ENCODE data around the gene LDLR.
A peak's percentile ranks its signal among the peaks of the same experiment; 100 is the strongest.
"Not testable (repeated sequence)": the region's sequence is repeated elsewhere in the genome, so short reads cannot be mapped to it uniquely, and the experiment has no call there.

The LDLR gene

DNA sequence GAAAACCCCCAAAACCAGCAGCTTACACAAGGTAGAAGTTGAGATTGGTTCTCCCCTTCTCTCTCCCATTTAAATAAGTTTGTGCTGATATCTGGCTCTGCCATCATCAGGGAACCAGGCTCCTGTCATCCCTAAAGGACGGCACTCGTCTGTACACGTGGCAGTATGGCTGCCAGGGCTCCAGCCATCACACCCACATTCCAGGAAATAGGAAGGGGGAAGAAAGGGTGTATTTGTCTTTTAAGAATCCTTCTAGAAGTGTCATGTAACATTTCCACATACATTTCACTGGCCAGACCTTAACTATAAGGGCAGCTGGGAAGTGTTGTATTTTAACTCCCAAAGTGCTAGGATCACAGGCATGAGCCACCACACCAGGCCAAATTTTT lies 56.3 kb downstream of the LDLR start:
- no peak for DNase-seq

DNA sequence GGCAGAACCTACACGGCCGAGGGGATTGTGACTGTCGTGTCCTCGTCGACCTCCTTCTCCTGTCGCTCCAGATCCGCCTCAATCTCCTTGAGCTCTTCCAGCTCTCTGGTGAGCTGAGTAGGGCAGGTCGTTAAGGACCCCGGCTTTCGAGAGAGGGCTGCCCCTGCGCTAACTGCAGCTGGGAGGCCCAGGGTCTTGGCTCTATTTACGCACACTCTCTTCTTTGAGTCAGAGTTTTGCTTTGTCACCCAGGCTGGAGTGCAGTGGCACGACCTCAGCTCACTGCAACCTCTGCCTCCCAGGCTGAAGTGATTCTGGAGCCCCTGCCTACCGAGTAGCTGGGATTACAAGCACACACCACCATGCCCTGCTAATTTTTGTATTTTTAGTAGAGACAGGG lies 58.7 kb downstream of the LDLR start:
- DNase-seq = no peak

DNA sequence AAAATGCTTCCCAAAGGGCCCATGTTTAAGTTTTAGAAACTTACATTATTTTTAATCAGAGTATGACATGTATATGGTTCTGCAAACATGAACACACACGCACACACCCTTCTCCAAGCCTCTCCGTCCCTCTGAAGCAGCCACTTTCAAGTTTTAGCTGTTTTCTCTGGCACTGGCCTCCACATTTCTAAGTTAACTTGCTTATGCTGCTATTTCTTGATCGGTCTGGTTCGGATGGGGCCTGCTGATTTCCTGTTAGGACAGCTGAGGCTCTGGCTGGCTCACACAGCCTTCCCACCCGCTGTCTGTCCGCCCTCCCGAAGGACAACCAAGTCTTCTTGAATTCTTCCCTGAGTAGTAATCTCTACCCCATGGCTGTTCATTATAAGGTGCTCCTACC lies 61.9 kb downstream of the LDLR start:
- DNase-seq = no peak

DNA sequence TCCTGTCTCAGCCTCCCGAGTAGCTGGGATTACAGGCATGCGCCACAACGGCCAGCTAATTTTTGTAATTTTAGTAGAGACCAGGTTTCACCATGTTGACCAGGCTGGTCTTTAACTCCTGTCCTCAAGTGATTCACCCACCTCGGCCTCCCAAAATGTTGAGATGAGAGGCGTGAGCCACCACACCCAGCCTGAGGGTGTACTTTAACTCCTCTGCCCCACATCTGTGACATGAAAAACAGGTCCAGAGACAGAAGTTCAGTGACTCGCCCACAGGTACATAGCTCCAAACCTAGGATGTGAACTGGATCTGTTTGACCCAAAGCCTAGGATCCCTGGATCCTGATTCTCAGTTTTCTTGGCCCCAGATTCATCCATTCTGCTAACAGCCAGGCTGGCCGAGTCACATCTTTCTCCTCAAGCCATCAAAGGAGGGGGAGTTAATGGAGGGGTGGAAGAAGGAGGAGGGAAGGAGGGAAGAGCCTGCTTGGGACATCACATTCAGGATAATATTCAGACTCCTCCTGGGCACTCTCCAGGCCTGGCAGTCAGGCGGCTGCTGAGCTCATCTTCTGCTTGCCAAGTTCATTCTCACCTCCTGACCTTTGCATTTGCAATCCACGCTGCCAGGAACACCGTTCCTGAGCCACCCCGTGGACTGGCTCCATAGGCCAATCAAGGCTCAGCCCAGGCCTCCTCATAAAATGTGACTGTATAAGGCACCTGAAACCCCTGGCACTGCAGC lies 63.2 kb downstream of the LDLR start:
- DNase-seq = no peak

DNA sequence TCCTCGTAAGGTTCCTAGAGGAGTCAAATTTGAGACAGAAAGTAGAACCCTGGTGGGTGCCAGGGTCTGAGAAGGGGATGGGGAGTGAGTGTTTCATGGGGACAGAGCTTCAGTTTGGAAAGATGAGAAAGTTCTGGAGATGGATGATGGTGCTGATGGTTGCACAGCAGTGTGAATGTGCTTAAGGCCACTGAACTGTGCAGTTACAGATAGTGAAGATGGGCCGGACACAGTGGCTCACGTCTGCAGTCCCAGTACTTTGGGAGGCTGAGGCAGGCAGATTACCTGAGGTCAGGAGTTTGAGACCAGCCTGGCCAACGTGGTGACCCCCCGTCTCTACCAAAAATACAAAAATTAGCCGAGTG lies 65.4 kb downstream of the LDLR start:
- no peak for DNase-seq

DNA sequence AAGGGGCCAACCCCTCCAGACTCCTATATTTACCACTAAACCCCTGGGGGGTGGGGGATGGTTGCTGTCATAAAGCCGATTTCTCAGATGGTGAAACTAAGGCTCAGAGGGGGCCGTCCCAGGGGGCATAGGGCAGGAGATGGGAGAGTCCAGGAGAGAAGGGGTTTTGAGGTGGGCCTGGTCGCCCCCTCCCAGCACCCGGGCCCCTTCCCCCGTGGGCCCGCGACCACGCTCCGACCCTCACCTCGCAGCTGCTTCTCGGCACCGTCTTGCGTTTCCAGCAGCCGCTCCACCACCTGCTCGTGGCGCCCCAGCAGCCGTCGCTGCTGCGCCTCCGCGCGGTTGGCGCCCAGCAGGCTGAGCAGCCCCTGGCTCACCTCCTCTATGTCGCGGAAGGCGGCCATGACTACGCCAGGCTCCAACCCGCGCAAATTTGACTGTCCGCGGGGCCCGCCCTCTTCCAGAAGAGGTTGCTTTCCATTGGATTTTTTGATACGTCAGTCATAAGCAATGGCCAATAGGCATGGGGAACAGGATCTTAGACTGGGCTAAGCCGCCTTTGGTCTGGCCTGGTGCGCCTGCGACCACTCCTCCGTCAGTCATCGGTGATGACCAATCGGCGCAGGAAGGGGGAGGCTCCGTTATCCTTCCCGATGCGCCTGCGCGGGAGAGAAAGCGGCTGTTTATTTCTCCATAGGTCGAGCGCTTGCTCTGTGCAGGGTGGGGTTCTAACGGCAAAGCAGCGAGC lies 66.3 kb downstream of the LDLR start, which contains the start of gene SPC24:
TSS of gene SPC24 (minus strand) at position 410 of the 748 bp plus-strand sequence. CDS start at position 404, 6 bp downstream.
- peak; percentile 95 for DNase-seq

DNA sequence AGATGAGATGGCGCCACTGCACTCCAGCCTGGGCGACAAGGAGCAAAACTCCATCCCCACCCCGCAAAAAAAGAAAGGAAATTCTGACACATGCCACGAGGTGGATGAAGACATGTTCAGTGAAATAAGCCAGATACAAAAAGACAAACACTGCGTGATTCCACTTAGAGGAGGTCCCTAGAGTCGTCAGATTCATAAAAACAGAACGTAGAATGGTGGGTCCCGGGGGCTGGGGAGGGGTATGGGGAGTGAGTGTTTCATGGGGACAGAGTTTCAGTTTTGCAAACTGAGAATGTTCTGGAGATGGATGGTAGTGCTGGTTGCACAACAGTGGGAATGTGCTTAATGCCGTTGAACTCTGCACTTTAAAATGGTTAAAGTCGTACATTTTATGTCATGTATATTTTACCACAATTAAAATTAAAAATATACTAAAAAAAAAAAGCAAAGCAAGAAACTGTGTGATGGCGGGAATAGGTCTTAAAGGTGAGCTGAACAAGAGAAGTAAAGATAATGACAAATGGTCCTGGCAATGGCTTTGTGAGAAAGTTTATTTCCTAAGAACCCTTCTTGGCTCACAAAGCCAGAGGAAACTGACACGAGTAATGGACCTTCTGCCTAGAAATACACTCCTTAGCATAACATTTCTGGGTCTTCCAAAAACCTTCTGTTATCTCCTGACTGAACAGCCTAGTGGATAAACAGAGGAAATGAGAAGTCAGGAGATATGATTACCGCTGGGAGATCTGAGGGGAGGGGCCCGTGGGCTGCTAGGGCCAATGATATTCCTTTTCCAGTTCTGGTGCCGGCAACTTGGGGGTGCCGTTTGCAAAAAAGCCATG lies 70.6 kb downstream of the LDLR start:
- no peak for DNase-seq

DNA sequence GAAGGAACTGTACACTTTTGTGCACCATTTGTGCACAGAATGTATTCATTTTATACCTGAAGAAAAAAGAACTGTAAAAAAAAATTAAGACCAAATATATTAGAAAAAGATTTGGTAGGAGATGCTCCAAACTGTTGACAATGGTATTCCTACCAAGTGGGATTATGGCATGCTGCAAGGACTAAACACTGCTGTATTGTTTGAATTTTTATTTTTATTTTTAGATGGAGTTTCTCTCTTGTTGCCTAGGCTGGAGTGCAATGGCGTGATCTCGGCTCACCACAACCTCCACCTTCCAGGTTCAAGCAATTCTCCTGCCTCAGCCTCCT lies 71.1 kb downstream of the LDLR start:
- not testable (repeated sequence) for DNase-seq

DNA sequence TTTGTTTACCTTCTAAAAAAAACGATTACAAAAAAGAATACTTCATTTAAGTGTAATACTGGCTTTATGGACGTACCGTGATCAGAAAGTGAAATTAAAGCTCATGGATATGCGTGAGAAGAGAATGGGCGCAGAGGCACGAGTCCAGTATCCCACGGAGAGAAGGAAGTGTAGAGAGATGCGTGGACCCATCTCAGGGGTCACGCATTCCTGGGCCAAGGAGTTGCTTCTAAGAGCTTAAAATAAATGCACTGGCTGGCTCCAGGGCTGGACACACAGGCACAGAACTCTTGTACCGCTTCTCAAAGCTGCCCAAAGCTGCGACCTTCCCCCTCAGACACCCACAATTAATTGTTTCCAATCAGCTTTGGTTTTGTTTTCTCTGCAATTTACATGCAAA lies 75.0 kb downstream of the LDLR start:
- DNase-seq = no peak

DNA sequence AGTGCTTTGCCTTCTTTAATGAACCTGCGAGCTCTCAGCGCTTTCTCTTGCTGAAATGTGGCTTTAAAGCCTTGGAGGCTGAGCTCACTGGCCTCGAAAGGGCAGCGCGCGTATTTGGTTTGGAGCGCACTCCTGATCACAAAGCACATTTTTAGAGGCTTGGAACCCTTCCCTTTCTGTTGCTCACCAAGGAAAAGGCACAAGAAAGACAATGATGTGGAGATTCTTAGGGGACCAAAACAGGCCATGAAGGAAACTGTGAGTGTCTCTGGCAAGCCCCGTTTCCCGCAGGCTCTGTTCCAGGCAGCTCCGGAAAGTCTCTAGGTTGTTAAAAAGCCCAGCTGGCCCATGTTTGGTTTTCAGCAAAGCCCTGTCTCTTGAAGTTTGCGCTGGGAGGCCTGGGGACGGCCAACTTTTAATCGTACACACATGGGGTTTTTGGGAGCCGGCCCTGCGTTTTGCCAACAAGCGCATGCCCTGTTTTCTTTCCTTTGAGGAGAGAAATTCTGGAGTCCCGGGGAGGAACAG lies 75.7 kb downstream of the LDLR start:
- DNase-seq = no peak

DNA sequence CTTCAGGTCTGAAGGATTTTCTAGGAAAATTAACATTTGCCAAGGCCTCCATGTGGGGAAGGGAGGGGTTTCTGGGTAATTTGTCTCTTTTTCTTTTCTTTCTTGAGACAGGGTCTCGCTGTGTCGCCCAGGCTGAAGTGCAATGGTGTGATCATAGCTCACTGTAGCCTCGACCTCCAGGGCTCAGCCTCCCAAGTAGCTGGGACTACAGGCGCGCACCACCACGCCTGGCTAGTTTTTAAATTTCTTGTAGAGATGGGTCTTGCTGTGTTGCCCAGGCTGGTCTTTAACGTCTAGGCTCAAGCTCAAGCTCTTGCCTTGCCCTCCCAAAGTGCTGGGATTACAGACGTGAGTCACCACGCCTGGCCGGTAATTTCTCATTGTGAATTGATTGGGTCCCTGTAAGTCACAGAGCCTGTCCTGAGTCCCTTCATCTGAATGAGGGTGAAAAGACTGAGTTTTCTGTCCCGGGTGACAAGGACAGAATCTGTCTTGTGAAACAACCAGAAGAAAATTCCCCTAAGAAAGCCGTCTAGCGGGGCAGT lies 76.3 kb downstream of the LDLR start:
- DNase-seq = no peak

DNA sequence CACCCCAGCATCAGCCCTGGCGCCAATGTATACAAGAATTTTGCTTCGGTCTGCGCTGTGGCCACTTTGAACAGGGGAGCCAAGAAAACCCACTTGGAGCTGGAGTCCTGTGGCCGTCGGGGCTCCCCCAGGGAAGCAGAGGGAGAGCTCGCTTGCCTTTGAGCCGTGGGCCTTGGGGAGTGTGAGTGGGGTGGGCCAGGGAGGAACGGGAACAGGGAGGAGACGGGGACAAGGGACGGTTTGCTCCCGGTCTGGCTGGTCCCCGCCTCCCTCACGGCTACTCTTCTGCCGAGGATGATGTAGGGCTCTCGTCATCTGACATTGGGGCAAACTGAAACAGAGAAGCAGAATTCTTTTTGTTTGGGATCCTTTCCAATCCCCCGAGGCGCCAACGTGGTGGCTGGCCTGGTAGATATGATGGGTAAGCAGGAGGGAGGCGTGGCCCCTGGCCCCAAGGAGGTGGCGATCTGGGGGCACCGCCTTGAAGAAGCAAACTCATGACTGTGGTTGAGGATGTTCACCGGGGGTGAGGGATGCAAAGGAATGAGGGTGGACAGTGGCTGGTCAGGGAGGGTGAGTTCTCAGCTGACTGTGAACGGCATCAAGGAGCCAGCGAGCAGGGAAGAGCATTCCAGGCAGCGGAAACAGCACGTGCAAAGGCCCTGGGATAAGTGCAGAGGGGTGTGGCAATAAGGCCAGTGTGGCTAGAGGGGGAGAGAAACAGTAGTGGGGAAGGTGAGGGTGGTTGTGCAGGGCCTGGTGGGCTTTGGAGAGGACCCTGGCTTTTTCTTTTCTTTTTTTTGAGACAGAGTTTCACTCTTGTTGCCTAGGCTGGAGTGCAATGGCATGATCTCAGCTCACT lies 77.2 kb downstream of the LDLR start:
- no peak for DNase-seq

DNA sequence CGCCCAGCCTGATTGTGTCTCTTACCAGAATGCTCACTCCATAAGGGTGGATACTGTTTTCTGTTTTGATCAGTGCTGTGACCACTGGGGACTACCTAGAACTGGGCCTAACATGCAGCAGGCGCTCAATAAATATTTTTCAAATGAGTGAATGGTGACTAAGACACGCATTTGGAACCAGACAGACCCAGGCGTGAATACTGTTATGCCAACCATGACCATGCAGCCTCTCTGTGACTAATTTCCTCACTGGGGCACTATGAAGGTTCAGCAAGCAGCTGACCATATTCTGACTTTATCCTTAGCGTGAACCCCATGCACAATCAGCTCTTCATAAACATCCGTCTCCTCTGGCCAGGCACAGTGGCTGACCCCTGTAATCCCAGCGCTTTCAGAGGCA lies 79.3 kb downstream of the LDLR start:
- DNase-seq = no peak

DNA sequence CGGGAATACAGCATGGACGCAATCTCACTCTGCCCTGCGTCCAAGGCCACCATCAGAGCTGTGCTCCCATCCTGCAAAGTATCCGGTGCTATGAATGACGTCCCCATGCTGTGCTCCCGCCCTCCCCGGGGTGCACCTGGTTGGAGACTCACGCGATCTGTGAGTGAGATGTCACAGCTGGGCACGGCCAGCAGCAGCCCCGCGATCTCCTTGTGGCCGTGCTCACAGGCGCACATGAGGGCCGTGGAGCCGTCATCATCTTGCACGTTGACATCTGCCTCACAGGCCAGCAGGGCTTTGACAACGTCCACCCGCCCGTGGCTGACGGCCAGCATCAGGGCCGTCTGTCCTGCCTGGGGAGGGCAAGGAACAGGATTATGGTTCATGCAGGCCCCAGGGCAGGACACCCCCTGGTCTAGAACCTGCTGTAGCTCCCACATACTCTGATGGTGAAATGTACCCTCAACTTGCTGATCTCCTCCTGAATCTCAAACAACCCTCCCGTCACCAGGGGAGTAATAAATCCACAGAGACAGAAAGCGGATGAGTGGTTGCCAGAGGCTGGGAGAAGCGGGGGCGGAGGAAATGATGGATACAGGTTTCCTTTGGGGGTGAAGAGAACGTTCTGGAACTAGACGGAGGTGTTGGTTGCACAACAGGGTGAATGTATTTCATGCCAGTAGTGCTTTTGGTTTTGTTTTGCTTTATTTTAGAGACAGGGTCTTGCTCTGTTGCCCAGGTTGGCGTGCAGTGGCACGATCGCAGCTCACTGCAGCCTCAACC lies 80.8 kb downstream of the LDLR start:
- DNase-seq = no peak

DNA sequence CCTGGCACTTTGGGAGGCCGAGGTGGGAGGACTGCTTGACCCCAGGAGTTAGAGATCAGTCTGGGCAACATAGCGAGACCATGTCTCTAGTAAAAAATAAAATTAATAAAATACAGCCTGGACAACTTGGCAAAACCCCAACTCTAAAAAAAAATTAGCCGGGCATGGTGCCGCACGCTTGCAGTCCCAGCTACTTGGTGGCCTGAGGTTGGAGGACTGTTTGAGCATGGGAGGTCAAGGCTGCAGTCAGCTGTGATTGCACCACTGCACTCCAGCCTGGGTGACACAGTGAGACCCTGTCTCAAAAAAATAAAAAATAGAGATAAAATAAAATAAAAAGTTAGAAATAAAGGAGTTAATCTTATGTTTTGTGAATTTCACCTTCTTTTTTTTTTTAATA lies 81.9 kb downstream of the LDLR start:
- no peak for DNase-seq

DNA sequence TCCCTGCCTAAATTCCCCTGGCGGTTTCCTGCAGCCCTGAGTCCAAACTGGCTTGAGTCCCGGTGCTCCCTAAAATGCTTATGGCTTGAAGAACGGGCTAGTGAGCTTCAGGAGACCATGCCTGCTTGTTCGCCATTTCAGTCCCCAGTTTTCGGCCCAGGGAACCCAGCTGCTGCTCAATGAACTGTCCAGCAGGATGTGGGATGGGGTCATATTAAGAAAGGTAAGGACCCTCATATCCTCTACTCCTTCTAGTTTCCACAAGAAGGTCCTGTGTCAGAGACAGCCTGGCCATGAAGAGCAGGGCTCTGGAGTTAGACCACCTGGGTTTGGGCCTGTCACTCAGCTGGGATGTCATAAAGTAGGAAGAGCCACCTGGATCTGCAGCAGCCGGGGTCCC lies 83.3 kb downstream of the LDLR start:
- no peak for DNase-seq

DNA sequence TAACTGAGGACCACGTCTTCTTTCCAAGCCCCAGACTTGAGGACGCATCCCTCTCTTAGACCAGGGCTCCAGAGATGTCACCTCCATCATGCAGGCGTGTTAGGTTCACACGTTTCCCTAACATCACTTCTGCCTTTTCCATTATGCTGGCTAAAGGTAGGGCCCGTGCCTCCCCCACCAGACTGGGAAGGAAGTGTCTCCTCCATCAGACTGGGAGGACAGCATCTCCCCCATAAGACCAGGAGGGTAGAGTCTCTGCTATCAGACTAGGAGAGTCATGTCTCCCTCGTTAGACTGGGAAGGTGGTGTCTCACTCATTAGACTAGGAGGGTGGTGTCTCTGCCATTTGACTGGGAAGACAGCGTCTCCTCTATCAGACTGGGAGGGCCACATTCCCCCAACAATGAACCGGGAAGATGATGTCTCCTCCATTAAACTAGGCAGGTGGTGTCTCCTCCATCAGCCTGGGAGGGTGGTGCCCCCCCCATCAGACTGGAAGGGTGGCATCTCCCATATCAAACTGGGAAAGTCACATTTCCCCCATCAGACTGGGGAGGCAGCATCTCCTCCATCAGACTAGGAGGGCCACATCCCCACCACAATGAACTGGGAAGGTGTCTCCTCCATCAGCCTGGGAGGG lies 84.4 kb downstream of the LDLR start:
- no peak for DNase-seq

DNA sequence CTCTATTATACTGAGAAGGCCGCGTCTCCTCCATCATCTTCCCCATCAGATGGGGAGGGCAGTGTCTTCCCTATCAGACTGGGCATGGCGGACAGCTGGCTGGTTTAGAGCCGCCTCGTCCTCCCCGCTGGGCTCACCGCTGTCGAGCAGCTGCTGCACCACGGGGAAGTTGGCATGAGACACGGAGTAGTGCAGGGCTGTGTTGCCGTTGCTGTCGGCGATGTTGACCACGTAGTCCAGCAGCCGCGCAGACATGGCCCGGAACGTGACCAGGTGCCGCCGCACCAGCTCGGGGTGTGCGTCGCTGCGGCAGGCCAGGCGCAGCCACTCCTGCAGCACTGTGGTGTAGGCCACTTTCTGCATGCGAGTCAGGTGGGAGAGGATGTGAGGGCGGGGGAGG lies 85.1 kb downstream of the LDLR start:
- no peak for DNase-seq

DNA sequence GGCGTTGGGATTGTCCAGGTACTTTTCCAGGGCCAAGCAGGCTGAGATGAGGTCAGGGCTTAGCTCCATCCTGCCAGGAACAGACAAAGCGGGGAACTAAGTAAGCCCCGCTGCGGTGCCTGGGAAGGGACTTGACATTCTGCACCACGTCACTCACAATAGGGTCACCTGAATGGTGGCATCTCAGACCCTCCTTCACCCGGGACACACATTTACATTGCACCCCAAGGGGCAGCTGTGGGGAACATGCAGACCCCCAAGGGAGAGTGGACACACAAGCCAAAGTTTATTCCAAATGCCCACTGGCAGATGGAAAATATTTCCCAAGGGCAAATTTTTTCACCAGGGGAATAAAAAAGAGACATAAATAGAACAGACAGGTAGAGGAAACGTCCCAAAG lies 86.7 kb downstream of the LDLR start:
- no peak for DNase-seq

DNA sequence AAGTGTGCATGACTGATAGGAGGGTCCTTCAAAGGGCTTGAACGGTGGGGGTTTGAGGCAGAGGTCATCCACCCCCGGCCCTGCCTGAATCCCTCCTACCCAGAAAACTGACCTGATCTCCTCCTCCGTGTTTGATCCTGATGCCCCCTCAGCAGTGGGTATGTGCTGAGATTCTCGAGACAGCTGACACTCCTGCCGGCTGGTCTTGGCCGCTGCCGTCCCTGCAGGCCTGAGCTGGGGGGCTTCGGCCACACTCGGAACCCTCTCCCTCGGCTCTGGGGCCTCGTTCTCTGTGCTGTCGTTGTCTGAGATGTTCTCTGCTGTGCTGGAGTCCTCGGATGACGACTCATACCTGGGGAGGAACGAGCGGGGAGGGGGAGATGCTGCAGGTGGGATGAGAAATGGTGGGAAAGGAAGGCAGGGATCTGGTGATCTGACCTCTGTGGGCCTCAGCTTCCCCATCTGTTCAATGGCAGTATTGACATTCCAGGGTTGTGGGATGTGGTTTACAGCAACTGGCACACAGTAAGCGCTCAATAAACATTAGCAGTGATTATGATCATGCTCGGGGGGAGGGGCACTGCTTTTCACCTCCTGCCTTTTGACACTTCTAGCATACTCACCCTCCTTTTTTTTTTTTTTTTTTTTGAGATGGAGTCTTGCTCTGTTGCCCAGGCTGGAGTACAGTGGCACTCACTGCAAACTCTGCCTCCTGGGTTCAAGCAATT lies 87.4 kb downstream of the LDLR start:
- no peak for DNase-seq
